GM21825 (cell line): ENCODE data around the gene PCID2.

Experiments
- ATAC-seq: cut with Tn5 transposase; IDR thresholded peaks from one replicate; pipeline ENCODE4 v1.9.1; 2021; ENCODE audit warnings: mild to moderate bottlenecking, moderate library complexity; ENCODE audit not compliant: unreplicated experiment

The PCID2 gene

DNA sequence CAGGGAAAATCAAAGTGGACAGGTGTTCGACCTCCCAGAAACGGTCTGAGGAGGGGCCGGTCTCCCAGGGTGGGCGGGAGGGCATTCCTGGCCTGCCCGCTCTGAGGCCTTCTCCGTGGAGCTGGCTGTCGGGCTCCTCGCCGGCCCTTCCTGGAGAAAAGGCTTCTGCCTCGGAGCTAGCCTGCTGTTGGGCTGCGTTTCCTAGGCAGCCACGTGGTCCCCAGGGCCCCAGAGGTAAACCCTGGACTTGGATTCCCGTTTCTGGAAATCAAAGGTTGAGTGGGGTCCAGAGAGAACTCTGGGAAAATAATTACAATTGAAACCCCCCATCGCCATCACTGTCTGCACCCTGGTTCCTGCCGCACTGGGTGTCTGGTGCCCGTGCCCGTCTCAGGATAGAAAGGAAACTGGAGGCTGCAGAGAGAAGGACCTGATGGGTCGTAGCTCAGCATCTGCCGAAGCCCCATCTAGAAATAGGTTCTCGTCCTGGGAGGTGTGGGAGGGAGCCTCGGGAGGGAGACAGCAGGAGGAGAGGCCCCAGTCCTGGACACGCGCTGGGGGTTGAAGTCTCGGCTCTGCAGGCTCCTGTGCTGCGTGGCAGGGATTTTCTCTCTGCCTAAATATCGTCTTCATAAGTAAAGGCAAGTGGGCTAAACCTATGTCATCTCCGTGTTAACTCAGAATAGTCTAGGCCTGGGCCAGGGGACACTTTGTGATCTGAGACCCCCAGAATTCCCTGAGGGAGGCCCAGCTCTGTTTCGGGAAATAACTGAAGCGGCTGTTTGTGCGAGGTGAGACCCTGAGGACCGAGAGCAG is 57.7 kb downstream of the PCID2 start:
- no peak for ATAC-seq

- ATAC-seq = no peak
Observed at GRCh38 chr13:113149711-113150549, 58.5 kb downstream of the PCID2 start.

DNA sequence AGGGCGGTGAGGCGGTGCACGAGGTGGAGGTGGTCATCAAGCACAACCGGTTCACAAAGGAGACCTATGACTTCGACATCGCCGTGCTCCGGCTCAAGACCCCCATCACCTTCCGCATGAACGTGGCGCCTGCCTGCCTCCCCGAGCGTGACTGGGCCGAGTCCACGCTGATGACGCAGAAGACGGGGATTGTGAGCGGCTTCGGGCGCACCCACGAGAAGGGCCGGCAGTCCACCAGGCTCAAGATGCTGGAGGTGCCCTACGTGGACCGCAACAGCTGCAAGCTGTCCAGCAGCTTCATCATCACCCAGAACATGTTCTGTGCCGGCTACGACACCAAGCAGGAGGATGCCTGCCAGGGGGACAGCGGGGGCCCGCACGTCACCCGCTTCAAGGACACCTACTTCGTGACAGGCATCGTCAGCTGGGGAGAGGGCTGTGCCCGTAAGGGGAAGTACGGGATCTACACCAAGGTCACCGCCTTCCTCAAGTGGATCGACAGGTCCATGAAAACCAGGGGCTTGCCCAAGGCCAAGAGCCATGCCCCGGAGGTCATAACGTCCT is 59.4 kb downstream of the PCID2 start:
- ATAC-seq = no peak

- no peak for ATAC-seq
Observed at GRCh38 chr13:113148407-113148806, 60.1 kb downstream of the PCID2 start.

GRCh38 chr13:113147206-113147605 is 61.3 kb downstream of the PCID2 start:
- ATAC-seq = no peak

GRCh38 chr13:113146750-113147149 is 61.7 kb downstream of the PCID2 start:
- no peak for ATAC-seq

DNA sequence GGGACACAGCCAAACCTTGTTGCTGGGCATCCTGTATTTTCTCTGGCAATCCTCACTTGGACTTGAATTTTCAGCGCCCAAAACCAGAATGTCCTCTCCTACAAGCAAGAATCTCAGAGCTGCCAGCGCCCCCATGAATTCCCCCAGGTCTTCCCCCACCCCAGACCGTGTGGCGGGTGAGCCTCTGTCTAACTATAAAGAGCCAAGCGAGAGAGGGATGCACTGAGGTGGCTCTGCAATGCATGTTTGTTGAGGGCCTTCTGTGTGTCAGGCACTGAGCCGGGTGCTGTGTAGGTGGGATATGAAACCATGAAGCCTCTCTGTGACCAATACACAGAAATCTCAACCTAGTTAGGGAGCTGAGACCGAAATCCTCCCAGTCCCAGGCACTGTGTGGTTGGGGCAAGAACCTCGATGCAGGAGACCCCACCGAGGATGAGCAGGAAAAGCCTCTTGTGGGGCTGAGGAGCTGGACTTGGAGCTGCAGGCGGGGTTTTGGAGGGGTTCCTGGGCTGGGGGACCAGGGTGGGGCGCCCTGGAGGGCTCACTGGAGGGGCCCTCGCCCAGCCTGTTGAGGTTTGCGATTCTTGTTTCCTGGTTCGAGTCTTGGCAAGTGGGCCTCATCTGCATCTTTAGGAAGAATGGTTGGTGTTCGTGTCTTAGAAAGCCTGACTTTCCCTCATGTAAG is 62.4 kb downstream of the PCID2 start:
- ATAC-seq = no peak

DNA sequence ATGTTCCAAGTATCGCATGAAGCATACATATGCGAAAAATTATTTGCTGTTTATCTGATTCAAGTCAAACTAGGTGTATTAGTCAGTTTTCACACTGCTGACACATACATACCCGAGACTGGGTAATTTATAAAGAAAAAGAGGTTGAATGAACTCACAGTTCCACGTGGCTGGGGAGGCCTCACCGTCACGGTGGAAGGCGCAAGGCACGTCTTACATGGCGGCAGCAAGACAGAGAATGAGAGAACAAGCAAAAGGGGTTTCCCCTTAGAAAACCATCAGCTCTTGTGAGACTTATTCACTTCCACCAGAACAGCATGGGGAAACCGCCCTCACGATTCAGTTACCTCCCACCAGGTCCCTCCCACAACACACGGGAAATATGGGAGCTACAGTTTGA is 63.0 kb downstream of the PCID2 start:
- no peak for ATAC-seq

DNA sequence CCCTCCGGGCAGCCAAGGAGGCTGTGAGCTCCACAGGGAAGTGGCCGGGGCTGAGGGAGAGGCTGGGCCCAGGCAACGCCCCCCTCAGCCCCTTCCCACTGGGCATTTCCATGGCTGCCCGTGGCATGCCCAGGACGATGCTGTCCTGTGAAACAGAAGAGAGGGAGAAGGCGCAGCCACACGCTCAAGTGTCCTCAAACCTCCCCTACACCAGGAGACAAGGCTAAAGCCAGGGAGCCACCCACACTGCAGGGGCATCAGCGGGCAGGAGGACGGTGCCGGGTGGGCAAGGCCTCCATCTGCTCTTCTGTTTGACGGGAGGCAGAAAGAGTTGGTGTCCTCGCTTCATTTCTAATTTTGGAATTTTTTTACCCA is 64.2 kb downstream of the PCID2 start:
- ATAC-seq = no peak

DNA sequence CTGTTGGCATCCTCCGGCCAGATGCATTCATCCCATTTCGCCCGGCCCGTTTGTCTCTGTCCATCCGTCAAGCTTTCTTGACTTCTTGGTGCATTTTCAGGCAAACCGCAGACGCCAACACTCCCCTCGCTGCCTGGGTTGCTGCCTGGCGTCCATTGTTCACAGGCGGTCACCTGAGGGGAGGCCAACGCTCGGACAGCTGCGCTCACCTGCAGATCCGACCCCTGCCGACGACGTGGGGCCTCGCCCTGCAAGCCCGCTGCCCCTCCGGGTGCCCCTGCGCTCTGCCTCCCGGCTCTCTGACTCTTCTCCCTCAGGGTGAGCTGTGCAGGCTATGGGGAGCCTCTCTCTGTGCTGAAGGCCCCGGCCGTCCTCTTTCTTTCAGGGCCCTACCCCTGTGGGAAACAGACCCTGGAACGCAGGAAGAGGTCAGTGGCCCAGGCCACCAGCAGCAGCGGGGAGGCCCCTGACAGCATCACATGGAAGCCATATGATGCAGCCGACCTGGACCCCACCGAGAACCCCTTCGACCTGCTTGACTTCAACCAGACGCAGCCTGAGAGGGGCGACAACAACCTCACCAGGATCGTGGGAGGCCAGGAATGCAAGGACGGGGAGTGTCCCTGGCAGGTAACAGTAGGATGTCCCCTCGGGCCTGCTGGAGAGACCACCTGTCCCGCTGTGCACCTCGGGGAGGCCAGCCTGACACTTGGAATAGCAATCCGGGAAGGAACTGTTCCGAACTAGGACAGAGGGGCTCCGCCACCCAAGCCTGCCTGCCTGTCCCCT is 64.8 kb downstream of the PCID2 start:
- no peak for ATAC-seq

- no peak for ATAC-seq
Observed at GRCh38 chr13:113142876-113143275, 65.6 kb downstream of the PCID2 start.

- no peak for ATAC-seq
Observed at GRCh38 chr13:113141601-113141970, 66.9 kb downstream of the PCID2 start.

GRCh38 chr13:113140677-113141600 is 67.5 kb downstream of the PCID2 start:
- ATAC-seq = no peak

DNA sequence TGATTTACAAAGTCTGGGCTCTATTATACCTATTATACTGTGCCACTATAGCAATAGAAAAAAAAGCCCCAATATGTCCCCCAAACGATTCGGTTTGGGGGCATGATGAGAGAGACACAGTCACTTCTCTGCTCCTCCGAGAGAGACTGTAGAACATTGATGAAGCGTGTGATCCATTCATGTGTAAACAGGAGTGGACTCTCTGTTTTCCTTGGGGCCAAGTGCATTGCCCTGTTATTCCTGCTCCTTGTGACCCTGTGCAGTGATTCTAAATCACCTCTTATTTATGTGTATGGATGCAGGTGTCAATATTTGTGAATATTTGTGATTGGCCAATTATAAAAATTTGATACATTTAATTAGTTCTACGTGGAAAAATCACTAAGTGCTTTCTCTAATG is 68.9 kb downstream of the PCID2 start:
- no peak for ATAC-seq

DNA sequence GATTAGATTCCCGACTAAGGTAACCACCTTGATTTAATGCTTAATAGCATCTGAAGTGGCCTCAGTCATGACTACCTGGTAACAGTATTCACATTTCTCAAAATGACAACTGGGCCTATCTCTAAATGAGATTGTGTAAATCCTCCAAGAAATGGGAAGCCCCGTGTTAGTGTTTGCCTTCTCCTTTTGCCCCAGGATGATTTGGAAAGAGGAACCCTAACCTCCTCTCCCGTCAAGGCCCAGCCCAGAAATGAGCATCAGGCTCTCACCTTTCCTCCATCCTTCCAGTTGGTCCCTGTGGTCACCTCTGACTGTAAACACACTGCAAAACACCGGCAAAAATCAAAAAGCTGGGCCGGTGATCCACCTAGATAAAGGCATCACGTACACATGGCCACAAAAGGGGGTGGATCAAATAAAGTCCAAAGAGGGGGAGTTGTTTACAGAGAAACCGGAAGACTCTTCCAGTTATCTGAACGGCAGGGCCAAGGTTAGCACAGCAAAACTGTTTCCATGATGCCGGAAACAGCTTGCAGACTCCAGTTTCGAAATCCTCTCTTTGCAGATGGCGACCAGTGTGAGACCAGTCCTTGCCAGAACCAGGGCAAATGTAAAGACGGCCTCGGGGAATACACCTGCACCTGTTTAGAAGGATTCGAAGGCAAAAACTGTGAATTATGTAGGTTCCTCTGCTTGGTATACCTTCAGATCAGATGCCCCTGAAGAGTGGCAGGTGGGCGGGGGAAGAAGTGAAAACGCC is 69.5 kb downstream of the PCID2 start:
- ATAC-seq = no peak

- no peak for ATAC-seq
Observed at GRCh38 chr13:113137691-113138298, 70.7 kb downstream of the PCID2 start.

GRCh38 chr13:113135281-113135760 is 73.1 kb downstream of the PCID2 start:
- no peak for ATAC-seq
